ENCODE data around the gene SORCS3.

Gene SORCS3

DNA sequence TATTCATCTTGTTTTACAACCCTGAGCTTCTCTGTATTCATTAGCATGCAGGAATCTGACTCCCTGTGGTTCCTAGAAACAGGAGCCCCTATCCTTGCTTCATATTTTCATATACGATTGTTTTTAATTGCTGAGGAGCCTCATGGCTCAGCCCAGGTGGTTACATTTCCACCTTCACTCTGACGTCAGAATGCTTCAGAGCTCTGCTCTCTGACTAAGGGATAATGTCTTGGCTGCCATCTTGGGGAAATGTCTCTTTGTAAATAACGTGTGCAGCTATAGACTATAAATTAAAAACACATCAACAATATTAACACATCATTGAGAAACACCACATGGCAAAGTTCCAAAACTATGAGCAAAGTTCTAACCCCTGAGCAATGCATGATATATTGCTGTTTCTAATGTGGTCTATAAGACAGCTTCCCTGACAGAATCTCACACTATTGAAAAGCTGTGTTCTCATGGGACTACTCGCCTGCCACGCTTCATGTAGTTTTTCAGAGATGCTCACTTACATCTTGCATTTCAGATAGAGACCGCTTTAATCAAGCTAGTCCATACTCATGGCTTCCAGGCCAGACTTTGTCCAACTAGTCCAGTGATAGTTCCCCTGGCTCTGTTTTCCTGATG lies 227.0 kb downstream of the SORCS3 start:
- peak in 1 of 2 experiments; percentile 24 for DNase-seq

DNA sequence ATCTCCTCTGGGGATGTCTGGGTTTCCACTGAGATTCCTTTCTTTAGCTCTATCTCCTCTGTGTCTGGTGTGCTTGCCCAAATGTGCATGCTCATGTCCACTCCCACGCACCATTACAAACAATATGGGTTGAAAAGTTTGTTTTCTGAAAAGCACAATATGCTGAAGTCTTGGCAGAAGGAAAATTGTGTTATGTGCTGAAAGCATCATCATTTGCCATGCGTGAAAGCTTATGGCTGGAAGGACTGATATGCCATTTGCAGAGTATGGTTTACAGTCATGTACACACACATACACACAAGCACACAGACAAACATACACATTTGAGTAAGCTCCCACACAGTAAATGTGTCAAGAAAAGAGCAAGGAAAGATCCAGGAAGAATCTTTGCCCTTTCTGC lies 231.6 kb downstream of the SORCS3 start:
- DNase-seq, result no peak

DNA sequence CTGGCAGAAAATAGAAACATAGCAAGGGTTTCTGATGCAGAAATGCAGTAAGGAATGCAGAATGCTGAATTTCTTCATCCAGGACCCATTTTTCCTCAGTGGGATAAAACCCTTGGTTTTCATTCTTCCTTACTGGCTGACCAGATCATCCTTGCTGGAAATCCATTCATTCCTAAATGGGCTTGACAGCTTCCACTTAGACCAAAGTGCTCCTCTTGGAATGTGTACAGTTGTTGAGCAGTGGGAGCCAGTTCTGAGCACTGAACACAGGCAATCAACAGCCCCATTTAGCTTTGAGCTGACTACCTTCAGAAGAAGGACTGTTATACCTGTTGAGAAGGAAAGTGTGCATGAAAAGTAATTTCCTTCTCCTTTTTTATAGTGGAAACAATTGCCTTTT lies 232.1 kb downstream of the SORCS3 start:
- no peak for DNase-seq

DNA sequence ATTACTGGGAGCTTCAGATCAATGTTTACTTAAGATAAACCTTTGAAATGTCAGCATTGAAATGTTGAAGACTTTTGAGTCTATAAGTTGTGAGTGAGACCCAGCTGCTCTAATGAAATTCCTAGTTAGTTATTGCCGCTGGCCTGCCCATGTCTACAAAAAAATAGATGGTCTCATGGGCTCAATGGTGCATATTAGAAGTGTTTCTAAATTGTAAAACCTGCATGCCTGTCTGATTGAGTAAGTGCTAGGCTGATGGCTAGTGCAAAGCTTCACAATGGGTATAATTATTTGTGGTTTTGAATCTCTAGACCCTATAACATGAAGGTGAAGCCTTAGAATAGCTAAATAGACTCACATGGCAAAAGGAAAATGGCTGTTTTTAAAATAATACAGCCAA lies 234.5 kb downstream of the SORCS3 start:
- no peak for DNase-seq

DNA sequence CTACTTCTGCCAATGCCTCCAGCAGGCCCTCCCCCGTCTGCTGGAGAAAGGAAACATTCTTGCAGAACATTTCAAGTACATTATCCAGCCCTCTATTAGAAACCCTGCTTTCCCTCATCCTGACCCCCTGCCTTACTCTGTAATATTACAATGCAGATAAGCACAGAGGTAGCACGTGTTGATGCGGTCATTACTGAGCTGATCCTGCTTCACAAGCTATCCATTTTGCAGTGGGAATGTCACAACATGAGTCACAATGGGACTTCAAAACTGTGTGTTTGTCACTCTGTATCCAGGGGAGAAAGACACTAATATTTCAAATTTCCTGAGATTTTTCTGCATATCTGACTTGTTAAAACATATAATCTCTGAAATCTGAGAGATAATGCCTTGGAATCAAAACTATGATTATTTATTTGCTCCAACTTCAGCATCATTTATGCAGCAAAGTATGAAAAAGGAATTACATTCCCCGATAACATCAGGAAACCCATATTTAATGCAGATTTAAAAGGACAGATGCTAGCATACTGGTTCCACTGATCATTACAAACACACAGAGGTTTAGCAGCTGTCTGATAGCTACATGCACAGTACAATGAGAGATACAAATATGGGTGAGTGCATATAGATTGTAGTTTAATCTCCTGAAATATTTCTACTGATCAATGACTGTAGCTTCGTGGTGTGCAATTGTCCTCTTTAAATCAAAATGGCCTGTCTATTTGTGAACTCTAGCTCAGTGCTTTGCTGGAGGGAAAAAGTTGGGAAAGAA lies 239.7 kb downstream of the SORCS3 start:
- DNase-seq, result no peak

DNA sequence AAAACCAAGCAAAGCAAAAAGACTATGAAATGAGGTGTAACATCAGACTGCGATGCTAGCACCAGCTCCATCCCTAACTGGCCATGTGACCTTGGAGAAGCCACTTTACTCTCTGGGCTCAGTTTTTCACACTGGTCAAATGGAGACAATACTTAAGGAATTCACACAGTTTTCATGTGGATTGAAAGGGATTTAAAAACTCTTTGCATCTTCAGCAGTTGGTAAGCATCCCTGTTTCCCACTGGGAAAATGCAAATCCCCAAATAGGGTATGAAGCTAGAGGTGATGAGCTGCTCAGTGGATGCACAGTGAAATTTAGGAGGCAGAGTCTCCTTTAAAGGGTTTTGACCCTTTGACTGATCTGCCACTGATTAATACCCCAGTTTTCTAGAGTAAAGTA lies 240.7 kb downstream of the SORCS3 start:
- DNase-seq, result no peak

DNA sequence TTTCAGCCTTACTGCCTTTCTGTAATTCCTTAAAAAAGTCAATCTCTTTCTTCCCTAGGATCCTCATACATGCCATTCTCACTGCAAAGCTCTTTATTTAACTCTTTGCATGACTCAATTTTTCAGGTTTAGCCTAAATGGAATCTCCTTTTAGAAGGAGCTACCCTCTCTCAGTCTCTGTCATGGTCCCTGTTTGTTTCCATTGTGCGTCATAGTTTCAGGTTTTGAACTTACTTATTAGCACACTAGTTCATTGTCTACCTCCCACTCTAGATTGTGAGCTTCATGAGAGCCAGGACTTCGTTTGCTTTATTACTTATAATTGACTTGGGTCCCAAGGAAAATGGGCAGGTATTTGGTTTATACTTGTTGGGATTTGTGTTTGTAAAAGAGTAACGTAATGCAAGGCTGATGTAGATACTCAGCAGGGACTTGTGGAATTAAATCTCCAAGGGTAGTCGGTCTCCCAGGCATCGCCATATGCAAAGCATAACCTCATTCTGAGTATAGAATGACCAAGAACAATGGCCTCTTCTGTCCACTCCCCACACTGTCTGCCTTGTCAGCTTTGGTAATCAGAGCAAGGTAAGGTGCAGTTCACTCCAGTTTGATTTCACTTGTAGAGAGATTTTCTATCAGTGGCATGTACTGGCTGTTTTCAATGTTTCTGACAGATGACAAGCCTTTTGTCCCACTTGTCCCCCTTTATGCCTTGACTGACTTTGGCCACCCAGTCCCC lies 252.0 kb downstream of the SORCS3 start:
- no peak for DNase-seq

DNA sequence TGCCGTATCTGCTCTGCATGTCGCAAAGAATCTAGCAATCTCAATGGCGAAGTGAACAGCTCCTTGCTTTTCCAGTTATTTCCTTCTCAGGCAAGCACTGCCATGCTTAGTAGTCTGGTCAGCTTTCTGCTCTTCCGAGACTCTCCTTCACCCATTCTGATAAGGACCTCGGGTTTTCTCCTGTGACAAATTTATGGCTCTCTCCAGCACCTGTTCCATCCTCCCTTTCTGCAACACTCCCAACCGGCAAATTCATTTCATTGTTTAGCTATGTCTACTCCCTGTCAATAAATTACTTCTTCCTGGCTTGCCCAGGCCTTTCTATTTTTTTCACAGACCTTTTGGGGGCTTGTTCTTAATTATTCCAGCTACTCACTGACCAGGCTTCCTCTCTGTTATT lies 252.6 kb downstream of the SORCS3 start:
- no peak for DNase-seq

DNA sequence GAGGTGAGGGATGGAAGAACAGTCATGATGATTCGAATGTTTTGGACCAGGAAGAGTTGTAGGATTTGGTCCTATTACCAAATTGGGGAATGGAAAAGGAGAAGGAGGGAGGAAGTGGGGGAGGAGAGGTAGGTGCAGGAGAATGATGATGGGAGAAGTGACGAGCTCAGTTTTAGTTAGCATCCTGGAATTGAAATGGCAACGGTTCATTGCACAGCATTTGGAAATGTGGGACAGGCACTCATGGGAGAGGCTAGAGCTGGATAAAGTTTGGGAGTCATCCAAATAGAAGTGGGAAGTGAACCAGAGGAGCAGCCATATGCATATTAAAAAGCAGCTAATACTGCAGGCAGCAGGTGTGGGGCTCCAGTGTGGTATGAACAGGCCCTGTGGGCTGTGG lies 253.6 kb downstream of the SORCS3 start:
- no peak for DNase-seq

DNA sequence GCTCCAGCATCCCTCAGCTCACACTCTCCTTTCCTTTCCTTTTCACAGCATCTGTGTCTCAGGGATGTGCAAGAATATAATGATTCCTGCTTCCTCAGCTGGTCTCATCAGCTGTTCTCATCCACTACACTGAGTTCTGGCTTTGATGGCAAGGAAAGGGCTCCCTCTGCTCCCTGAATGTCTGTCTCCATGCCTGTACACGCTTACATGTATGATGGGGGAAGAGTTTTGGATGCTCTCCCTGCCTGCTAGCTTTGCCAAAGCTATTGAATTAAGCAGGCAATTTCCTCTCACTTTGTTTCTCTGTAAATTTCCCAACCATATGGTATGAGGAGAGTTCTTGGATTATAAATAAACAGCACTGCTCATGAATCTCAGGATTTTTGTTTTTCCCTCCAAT lies 254.5 kb downstream of the SORCS3 start:
- no peak for DNase-seq

DNA sequence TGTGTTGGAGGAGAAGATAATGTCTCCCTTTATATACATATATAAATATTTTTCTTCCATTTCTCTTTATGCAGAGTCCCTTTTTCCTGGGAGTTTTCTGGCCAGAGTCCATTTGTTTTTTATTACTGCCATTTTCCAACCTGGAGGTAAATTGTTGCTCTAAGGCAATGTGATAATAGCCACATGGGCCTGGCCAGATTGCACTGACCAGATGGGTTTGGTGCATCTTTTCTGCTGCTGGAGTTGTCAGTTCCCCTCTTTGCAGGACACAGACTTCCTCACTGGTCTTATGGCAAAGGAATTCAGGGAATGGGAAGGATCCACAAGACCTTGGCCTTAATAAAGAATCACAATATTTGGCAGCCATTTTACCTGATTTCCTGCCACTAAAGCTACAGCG lies 254.9 kb downstream of the SORCS3 start:
- DNase-seq, result no peak

DNA sequence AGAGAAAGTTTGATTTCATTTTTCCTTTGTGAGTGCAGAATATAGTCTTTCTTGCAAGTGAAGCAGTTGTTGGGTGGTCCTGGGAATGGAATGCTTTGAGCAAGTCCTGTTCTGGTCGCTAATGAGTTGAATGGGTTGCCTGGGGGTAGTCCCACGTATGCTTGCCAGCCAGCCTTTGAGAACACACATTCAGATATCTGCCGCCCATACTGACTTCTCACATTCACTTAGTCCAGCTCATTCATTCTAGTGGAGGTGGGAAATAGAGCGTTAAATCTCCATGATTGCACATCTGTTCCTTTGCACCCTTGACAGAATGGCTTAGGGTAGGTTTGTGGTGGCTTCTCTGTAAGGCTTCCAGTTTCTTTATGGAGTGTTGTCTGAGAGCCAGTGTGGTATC lies 256.6 kb downstream of the SORCS3 start:
- DNase-seq, result no peak

DNA sequence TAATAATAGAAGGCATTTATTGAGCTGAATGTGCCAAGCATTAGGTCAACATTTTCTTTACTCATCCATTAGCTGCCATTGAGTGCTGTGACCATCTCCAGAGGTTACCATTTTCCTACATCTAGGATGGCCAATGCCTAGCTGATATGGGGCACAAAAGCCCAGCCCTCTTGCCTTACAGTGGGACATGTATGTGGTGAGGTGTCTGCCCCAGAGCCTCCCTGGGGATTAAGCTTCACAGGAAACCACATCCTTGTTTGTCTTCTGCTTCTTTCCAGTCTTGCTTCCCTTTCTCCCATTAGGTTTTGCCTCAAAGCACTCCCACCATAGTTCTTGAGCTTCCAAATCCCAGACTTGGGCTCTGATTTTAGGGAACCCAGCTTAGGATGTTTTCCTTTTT lies 258.7 kb downstream of the SORCS3 start:
- no peak for DNase-seq

DNA sequence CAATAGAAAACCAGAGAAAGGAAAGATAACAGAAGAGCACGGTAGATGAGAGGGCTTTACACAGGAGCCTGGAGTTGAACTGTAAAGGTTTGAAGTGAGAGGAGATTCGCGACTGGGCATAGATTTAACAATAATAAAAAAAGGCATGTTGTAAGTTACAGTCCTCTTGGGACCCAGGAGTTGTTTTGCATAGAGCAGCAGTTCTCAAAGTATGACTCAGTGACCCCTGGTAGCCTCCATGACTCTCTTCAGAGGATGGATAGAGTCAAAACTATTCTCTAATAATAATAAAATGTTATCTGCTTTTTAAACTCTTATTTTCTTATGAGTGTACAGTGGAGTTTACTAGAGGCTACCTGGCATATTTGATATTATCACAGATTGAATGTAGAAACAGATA lies 262.3 kb downstream of the SORCS3 start:
- no peak for DNase-seq

DNA sequence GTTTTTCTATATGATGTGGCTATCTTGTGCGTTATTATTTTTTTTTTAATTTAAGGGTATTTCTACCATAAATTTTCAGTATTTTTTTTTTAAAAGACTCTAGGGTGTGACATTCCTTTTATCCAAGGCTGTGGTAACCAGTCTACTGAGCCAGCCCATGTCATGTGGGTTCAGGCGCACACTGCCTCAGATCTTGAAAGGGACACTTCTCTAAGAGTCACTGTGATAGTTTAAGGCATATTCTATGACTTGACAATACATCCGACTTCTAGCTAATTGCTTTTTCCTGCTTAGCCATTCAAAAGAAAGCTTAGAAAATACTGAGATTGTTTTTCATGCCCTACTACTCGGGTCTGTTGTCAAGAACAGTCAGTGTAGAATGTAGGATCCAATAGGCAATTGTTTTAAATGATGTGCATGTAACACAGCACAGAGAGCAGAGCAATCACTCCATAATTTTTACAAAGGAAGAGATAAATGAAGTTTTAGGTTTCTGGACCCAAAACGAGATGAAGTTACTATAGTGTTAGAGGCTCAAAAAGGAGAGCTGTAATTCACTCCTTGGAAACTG lies 263.7 kb downstream of the SORCS3 start:
- no peak for DNase-seq

DNA sequence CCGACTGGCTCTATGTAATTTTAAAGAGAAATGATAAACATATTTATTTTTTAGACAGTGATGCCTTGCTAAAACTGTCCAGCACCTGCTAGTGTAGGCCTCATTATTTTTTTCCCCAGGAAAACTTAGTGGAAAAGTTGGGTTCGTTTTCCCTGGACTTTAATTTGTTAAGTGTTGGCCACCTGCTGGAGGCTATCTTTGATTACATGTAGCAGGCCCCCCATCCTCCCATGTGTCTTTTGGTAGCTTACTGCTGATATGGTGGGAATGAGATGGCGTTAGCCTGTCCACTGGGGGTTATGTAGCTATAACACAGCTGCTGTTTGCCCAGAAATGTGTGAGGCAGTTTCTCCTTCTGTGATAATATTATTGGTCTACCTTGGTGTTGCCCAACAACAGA lies 265.0 kb downstream of the SORCS3 start:
- DNase-seq, result no peak

DNA sequence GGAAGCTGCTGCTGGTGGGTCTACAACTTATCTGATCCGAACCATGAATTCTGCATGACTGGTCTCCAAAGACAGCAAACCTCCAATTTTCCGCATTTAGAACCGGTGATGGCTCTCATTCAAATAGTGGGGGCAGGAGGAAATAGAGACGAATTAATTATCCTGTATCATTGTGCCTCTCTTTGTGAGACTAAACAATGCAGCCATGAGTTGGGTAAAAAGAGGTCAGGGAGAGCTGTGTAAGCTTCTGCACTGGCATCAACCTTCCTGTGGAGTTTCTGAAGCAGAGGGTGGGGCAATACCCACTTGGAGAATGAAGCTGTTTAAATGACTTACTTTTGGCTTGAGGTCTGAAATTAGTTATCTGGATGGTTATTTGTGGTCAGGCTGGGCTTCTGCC lies 266.4 kb downstream of the SORCS3 start:
- DNase-seq, result no peak

DNA sequence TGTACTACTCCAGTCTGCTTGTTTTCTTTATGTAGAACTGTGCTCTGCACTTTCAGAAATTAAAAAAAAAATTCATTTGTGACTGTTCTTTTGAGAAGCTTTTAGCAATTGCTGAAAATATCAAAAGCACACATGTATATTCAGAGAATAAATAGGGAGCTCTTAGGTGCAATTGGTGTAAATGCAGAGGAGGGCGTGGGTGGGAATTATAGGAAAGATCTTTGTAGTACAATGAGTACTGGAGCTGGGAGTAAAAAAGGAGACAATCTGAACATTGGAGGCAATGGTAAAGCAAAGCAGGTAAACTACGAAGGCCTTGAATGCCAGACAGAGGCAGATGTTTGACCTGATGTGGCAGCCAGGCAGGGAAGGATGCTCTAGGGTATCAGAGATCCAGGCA lies 267.5 kb downstream of the SORCS3 start:
- no peak for DNase-seq

DNA sequence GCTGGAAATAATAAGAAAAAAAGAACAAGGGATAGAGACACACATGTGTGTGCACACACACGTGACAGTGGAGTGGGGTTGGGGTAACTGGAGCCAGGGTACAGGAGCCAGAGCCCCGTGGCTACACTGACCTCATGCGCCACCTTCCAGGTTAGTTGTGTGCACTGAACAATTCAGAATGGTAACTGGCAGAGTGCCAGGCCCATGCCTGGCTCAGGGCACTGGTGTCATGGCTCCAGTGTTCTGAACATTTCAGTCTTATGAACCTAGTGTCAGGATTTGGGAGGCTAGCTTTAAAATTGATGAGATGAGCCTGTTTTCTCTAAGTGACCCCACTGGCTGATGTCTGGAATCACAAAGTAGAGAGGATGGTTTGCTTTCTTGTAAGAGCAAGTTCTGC lies 269.6 kb downstream of the SORCS3 start:
- DNase-seq, result no peak

DNA sequence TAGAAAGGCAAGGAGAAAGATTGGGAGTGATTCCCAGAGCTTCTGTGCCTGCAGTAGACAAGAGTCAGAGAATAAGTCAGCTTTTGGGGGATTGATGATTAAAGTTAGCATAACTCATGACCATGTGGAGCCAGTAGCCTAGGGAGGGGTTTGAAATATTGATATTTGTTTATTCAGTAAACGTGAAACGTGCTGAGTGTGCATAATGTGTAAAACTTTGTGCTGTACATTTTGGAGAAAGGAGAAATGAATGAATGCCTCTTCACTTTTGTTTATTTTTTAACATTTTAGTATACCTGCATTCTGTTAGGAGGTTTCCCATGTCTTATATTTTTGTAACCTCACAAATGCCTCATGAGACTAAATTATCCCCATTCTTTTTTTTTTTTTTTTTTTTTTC lies 272.3 kb downstream of the SORCS3 start:
- no peak for DNase-seq

DNA sequence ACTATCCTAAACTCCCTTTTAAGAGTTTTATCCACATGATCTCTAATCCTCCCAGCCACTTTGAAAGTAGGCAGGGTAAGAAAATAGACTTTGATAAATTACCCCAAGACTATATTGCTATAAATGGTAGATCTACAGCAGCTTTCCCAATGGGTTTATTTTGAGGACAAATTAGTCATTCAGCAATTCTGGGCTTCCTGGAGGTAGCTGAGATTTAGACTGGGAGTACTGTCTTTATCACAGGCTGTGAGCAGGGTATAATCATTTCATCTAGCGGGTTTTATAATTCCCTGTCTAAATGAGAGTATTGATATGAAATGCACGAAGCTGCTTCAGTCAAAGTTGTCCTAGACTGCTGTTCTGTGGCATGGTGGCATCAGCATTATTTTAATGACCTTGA lies 279.4 kb downstream of the SORCS3 start:
- DNase-seq, result no peak

DNA sequence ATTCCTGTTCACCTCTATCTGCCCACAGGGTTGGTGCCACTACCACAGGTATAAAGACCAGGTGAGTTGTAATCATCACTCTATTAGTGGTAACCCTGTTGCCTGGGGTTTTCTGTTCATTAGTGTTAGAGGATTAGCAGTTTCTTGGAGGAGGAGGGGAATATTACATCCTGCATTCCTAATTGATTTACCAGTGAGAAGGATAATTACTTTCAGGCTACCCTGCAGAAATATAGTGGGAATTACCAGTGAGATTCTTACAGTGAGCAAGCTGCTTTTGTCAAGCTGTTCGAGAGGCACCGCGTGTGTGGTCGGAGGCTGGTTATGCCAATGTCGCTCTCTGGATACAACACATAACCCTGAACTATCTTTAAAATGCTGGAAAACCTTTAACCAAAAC lies 280.7 kb downstream of the SORCS3 start:
- DNase-seq, result no peak

DNA sequence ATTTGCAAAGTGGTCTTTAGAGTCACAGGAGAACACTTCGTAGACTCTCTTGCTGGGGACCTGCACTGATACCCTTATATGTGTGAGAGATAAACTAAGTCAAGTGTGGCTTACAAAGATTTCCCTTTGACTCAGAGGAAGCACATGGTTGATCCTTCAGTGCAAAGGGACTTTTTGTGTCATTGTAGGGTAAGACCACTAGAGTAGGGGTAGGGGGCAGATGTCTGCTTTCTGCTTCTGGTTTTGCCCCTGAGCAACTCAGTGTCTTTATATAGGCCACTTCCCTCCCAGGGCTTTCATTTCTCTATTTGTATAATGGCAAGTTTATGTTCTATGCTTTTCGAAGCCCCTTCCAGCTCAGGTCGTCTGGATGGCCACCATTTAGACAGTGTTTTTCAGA lies 281.7 kb downstream of the SORCS3 start:
- no peak for DNase-seq

DNA sequence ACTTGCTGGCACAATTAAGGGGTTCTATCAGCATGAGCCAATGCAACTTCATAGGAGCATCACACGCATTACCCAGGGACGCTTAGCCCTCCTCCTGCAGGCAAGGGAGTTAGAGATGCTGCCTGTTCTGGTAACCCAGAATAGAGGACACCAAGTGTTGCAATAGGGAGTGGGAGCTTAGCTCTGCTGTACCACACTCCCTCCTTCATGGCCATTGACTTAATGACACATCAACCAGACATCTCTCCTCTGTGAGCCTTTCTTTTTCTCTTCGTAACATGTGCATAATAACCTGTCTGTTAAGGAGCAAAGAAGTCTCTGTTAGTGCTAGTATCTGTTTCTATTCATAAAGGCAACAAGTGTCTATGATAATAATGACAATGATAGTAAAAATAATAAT lies 282.4 kb downstream of the SORCS3 start:
- no peak for DNase-seq

Measured in NCI-H1930 (cell line).